ENCODE results near the gene LRRN3. TPM values are rescaled to one million over a fixed set of nuclear protein-coding genes. Genes with fewer than 3 reads are reported as not detected.

The LRRN3 gene
- total and polyA plus RNA-seq, 3 experiments from 2014 or later: 18.8 to 101 (median 91.4) TPM

GRCh38 chr7:111137296-111138192 is 46.6 kb downstream of the LRRN3 start:
- H3K4me3 Mint-ChIP-seq: peak overlapping the region in 5 of 7 donors; percentile 32 to 65 (median 57)
- peak overlapping the region; percentile 67 to 93 (median 90) for H3K27ac Mint-ChIP-seq
- Histone ChIP-seq H3K4me1 (ENCODE audit: insufficient read depth, low read length) (peaks cover 19% of the 10 kb centered on the region), H3K36me3 (ENCODE audit: insufficient read depth, low read length) (no peaks in the 10 kb centered on the region), H3K27me3 (ENCODE audit: insufficient read depth, low read length, poor library complexity, severe bottlenecking) (no peaks in the 10 kb centered on the region), H3K9me3 (ENCODE audit: low read length) (no peaks in the 10 kb centered on the region), H3K4me3 (ENCODE audit: low read length) (no peak overlapping the region), H3K27ac (ENCODE audit: low read depth, low read length) (peak overlapping the region; percentile 27)
- no peaks in the 10 kb centered on the region for H3K9me3 Mint-ChIP-seq
- H3K27me3 Mint-ChIP-seq: no peaks in the 10 kb centered on the region
- ChIA-PET CTCF (interaction anchor here (0.9 to 1.0 kb wide), 2 partner anchors 10 to 54 kb away, joined by 3 to 4 read pairs; no protein-coding TSS in a partner anchor), POLR2A (interaction anchor here (0.6 kb wide), 1 partner anchor 12 kb away, joined by 7 read pairs; no protein-coding TSS in a partner anchor)
- H3K4me1 Mint-ChIP-seq: peaks cover 17 to 22% (median 20%) of the 10 kb centered on the region in 3 donors
- no peaks in the 10 kb centered on the region for H3K36me3 Mint-ChIP-seq
- DNase-seq: peak in 1 of 5 donors; percentile 5

DNA sequence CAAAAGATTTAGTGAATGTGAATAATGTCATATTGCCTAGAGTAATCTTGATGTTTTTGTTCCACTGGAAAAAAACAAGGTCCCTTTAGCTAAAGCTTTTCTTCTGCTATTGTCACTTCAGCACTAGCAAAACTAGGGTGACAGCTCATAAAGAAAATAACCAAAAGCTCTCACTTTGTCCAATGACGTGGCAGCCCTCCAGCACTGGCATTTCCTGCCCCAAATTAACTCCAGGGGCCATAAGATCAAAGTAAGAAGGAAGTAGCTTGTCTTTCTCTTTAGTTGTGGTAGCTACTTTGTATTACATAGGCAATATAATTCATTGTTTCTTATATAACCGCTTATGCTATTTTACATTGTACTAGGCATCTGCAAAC is 47.3 kb downstream of the LRRN3 start:
- Histone ChIP-seq H3K4me3 (ENCODE audit: low read length) (no peak overlapping the region), H3K36me3 (ENCODE audit: insufficient read depth, low read length) (no peaks in the 10 kb centered on the region), H3K4me1 (ENCODE audit: insufficient read depth, low read length) (peaks cover 19% of the 10 kb centered on the region), H3K27ac (ENCODE audit: low read depth, low read length) (peak overlapping the region; percentile 27), H3K27me3 (ENCODE audit: insufficient read depth, low read length, poor library complexity, severe bottlenecking) (no peaks in the 10 kb centered on the region), H3K9me3 (ENCODE audit: low read length) (no peaks in the 10 kb centered on the region)
- H3K4me1 Mint-ChIP-seq: peaks cover 17 to 22% (median 20%) of the 10 kb centered on the region in 3 donors
- H3K27ac Mint-ChIP-seq: peak overlapping the region; percentile 67 to 93 (median 90)
- H3K4me3 Mint-ChIP-seq: peak overlapping the region in 6 of 7 donors; percentile 32 to 65 (median 48)
- no peaks in the 10 kb centered on the region for H3K9me3 Mint-ChIP-seq
- no peaks in the 10 kb centered on the region for H3K36me3 Mint-ChIP-seq
- DNase-seq: peak; percentile 6 to 65 (median 55)
- ChIA-PET POLR2A (interaction anchor here (0.6 kb wide), 1 partner anchor 13 kb away, joined by 7 read pairs; no protein-coding TSS in a partner anchor), CTCF (interaction anchor here (0.9 to 1.0 kb wide), 2 partner anchors 9 to 55 kb away, joined by 3 to 4 read pairs; no protein-coding TSS in a partner anchor)
- H3K27me3 Mint-ChIP-seq: no peaks in the 10 kb centered on the region

DNA sequence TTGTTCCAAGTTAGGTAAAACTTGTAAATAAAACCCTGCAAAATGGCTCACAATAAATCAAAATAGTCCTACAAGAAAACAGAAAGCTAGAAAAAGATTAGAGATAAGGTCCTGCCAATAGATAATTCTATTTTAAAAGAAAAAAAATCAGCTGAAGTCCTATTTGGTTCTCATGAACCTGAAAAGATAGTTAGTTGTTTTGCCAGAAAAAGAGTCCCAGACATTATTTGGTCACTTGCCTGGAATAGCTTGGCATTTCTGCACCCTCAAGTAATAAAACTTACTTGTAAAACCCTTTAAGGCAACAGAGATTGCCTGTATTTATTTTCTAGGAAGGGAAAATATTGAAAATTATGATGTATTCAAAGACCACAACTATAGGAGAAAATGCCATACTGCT is 47.7 kb downstream of the LRRN3 start:
- POLR2A ChIA-PET: no interaction called here
- H3K4me1 Mint-ChIP-seq: peaks cover 17 to 22% (median 20%) of the 10 kb centered on the region in 3 donors
- no peaks in the 10 kb centered on the region for H3K27me3 ChIP-seq (ENCODE audit: insufficient read depth, low read length, poor library complexity, severe bottlenecking)
- H3K36me3 Mint-ChIP-seq: no peaks in the 10 kb centered on the region
- peak overlapping the region in 7 of 8 donors; percentile 67 to 93 (median 90) for H3K27ac Mint-ChIP-seq
- DNase-seq: no peak
- no peaks in the 10 kb centered on the region for H3K36me3 ChIP-seq (ENCODE audit: insufficient read depth, low read length)
- peak overlapping the region in 6 of 7 donors; percentile 32 to 65 (median 48) for H3K4me3 Mint-ChIP-seq
- CTCF ChIA-PET: interaction anchor here (0.9 kb wide), 1 partner anchor 9 kb away, joined by 3 read pairs; no protein-coding TSS in a partner anchor
- no peaks in the 10 kb centered on the region for H3K9me3 ChIP-seq (ENCODE audit: low read length)
- peaks cover 19% of the 10 kb centered on the region for H3K4me1 ChIP-seq (ENCODE audit: insufficient read depth, low read length)
- H3K27ac ChIP-seq (ENCODE audit: low read depth, low read length): no peak overlapping the region
- H3K27me3 Mint-ChIP-seq: no peaks in the 10 kb centered on the region
- no peak overlapping the region for H3K4me3 ChIP-seq (ENCODE audit: low read length)
- H3K9me3 Mint-ChIP-seq: no peaks in the 10 kb centered on the region

DNA sequence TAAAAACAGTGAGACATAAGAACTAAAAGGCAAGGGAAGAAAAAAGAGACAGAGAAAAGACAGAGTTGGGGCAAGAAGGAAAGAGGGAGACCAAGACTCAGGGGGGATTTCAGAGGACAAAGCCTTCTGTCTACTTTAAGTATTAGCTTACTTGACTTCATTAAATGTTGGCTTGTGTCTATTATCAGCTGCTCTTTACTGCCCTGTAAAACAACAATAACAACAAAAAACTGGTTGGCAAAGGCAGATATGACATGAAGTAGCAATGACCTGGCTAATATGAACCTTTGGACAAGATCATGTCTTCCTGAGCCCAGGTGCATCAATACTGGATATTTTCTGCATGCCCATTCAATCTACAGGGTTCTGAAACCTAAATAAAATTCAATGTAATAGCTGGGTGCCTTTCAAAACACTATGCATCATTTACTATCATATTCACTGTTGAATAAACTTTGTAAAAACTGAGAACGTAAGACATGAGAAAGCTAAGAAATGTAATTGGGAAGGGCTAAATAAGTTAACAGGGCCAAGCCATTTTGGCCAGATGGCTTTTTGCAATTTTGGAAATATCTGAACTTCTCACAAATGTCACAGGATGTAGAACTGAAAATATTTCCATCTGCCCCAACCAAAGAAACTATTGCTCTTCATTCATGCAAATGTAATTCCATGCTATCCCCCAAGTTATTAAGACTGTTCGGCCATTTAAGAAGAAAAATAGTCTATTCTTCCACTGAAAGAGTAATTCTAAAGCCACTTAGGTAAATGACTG is 49.4 kb downstream of the LRRN3 start:
- Mint-ChIP-seq H3K27me3 (no peaks in the 10 kb centered on the region), H3K36me3 (no peaks in the 10 kb centered on the region), H3K4me1 (peaks cover 17 to 22% (median 20%) of the 10 kb centered on the region in 3 donors), H3K9me3 (no peaks in the 10 kb centered on the region), H3K4me3 (no peak overlapping the region), H3K27ac (peak overlapping the region in 6 of 8 donors; percentile 6 to 71 (median 12))
- no peak for DNase-seq
- Histone ChIP-seq H3K4me3 (ENCODE audit: low read length) (no peak overlapping the region), H3K36me3 (ENCODE audit: insufficient read depth, low read length) (no peaks in the 10 kb centered on the region), H3K9me3 (ENCODE audit: low read length) (no peaks in the 10 kb centered on the region), H3K4me1 (ENCODE audit: insufficient read depth, low read length) (peaks cover 19% of the 10 kb centered on the region), H3K27ac (ENCODE audit: low read depth, low read length) (no peak overlapping the region), H3K27me3 (ENCODE audit: insufficient read depth, low read length, poor library complexity, severe bottlenecking) (no peaks in the 10 kb centered on the region)
- ChIA-PET POLR2A (no interaction called here), CTCF (no interaction called here)

DNA sequence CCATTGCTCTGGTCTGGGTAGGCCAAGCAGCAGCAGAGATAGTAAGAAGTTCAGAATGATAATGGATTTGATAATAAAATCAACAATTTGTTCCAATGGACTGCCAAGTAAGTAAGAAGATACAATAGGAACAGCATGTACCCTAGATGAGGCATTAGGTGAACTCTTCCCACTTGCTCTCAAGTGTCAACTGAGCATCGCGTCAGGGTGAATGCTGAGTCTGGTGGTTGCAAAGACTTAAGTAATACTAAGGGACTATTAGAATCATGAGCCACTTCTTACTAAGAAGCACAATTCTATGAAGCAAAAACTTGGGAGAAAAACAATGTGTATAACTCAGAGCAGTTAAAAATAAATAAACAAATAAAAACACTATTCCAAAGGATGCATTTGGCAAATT is 54.5 kb downstream of the LRRN3 start:
- H3K4me1 Mint-ChIP-seq: no peaks in the 10 kb centered on the region
- DNase-seq: no peak
- no peaks in the 10 kb centered on the region for H3K36me3 Mint-ChIP-seq
- ChIA-PET POLR2A (no interaction called here), CTCF (no interaction called here)
- Histone ChIP-seq H3K36me3 (ENCODE audit: insufficient read depth, low read length) (no peaks in the 10 kb centered on the region), H3K27ac (ENCODE audit: low read depth, low read length) (no peak overlapping the region), H3K27me3 (ENCODE audit: insufficient read depth, low read length, poor library complexity, severe bottlenecking) (no peaks in the 10 kb centered on the region), H3K4me3 (ENCODE audit: low read length) (no peak overlapping the region), H3K9me3 (ENCODE audit: low read length) (no peaks in the 10 kb centered on the region), H3K4me1 (ENCODE audit: insufficient read depth, low read length) (no peaks in the 10 kb centered on the region)
- no peaks in the 10 kb centered on the region for H3K9me3 Mint-ChIP-seq
- H3K4me3 Mint-ChIP-seq: no peak overlapping the region
- H3K27ac Mint-ChIP-seq: no peak overlapping the region
- no peaks in the 10 kb centered on the region for H3K27me3 Mint-ChIP-seq

GRCh38 chr7:111146136-111146535 is 55.2 kb downstream of the LRRN3 start:
- H3K27me3 ChIP-seq (ENCODE audit: insufficient read depth, low read length, poor library complexity, severe bottlenecking): no peaks in the 10 kb centered on the region
- Mint-ChIP-seq H3K9me3 (no peaks in the 10 kb centered on the region), H3K27ac (no peak overlapping the region), H3K36me3 (no peaks in the 10 kb centered on the region), H3K4me3 (no peak overlapping the region), H3K27me3 (no peaks in the 10 kb centered on the region), H3K4me1 (no peaks in the 10 kb centered on the region)
- H3K4me1 ChIP-seq (ENCODE audit: insufficient read depth, low read length): no peaks in the 10 kb centered on the region
- no peak for DNase-seq
- POLR2A ChIA-PET: no interaction called here
- H3K9me3 ChIP-seq (ENCODE audit: low read length): no peaks in the 10 kb centered on the region
- H3K36me3 ChIP-seq (ENCODE audit: insufficient read depth, low read length): no peaks in the 10 kb centered on the region
- H3K4me3 ChIP-seq (ENCODE audit: low read length): no peak overlapping the region
- no peak overlapping the region for H3K27ac ChIP-seq (ENCODE audit: low read depth, low read length)
- CTCF ChIA-PET: no interaction called here

DNA sequence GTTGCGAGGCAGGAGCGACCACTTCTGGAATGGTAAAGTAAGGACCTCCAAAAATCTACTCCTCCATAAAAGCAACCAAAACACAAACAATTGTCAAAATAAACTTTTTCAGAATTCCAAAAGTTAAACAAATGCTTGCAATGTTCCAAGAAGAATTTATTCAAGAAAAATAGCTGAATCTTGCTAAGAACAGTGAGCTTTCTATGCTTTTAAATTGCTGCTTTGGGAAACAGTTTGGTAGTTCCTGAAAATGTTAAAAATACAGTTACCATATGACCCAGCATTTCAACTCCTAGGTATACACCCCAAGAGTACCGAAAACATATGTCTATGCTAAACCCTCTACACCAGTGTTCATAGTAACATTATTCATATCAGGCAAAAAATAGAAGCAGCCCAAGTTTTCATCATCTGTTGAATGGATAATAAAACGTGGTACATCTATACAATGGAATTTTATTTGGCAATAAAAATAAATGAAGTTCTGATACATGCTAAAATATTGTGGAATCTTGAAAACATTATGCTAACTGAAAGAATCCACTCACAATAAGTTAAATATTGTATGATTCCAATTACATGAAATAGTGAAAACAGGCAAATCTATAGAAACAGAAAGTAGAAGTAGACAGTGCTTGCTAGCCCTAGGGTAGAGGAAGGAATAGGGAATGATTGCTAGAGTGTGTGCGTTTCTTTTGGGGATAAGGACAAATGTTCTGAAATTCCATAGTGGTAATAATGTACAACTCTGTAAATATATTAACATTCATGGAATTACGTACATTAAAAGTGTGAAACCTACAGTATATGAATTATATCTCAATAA is 57.0 kb downstream of the LRRN3 start:
- ChIA-PET POLR2A (no interaction called here), CTCF (interaction anchor here (1.1 kb wide), 1 partner anchor 10 kb away, joined by 3 read pairs; no protein-coding TSS in a partner anchor)
- Mint-ChIP-seq H3K36me3 (no peaks in the 10 kb centered on the region), H3K9me3 (no peaks in the 10 kb centered on the region), H3K4me3 (no peak overlapping the region), H3K27ac (no peak overlapping the region), H3K4me1 (no peaks in the 10 kb centered on the region), H3K27me3 (peaks cover 0 to 1% of the 10 kb centered on the region in 2 donors)
- Histone ChIP-seq H3K9me3 (ENCODE audit: low read length) (no peaks in the 10 kb centered on the region), H3K4me1 (ENCODE audit: insufficient read depth, low read length) (no peaks in the 10 kb centered on the region), H3K4me3 (ENCODE audit: low read length) (no peak overlapping the region), H3K36me3 (ENCODE audit: insufficient read depth, low read length) (no peaks in the 10 kb centered on the region), H3K27ac (ENCODE audit: low read depth, low read length) (no peak overlapping the region), H3K27me3 (ENCODE audit: insufficient read depth, low read length, poor library complexity, severe bottlenecking) (no peaks in the 10 kb centered on the region)
- DNase-seq: no peak
